ENCODE results near the gene YPEL2. TPM values are rescaled to one million over a fixed set of nuclear protein-coding genes. Genes with fewer than 3 reads are reported as not detected.
"Not testable (repeated sequence)": the region's sequence is repeated elsewhere in the genome, so short reads cannot be mapped to it uniquely, and the experiment has no call there.

The YPEL2 gene
- polyA plus RNA-seq, 3 donors: 21.5 to 63.1 (median 25.1) TPM

- Histone ChIP-seq H3K9me3 (replicated peaks in 1 of 2; ENCODE audit: control insufficient read depth in 1 of 2, insufficient read depth in 1 of 2, low read length in 2 of 2) (peaks cover 9 to 10% of the 10 kb centered on the region in 2 donors), H3K4me1 (ENCODE audit: control insufficient read depth in 1 of 2, insufficient read depth in 2 of 2, low read length in 2 of 2) (peaks cover 4 to 10% of the 10 kb centered on the region in 2 donors), H3K9ac (ENCODE audit: insufficient read depth, low read length, poor library complexity, severe bottlenecking) (no peak overlapping the region), H3K27me3 (ENCODE audit: control insufficient read depth in 2 of 2, insufficient read depth in 2 of 2, low read length in 2 of 2) (no peaks in the 10 kb centered on the region), H3K4me2 (replicated peaks; ENCODE audit: extremely low read depth, low read length, poor library complexity, severe bottlenecking) (no peak overlapping the region), H3K79me2 (ENCODE audit: insufficient read depth, low read length) (no peaks in the 10 kb centered on the region), H3K27ac (ENCODE audit: low read depth in 1 of 2, low read length in 2 of 2) (no peak overlapping the region), H3K4me3 (replicated peaks in 1 of 3; ENCODE audit: low read depth in 2 of 3, low read length in 3 of 3) (no peak overlapping the region), H4K20me1 (ENCODE audit: insufficient read depth, low read length) (no peaks in the 10 kb centered on the region), H2AFZ (ENCODE audit: insufficient read depth, low read depth, low read length, poor library complexity, severe bottlenecking) (no peak overlapping the region), H3K36me3 (replicated peaks in 1 of 2; ENCODE audit: control insufficient read depth in 1 of 2, insufficient read depth in 2 of 2, low read length in 2 of 2) (peaks cover 6 to 21% of the 10 kb centered on the region in 2 donors)
- Mint-ChIP-seq H3K27ac (peak overlapping the region in 1 of 7 donors; percentile 23), H3K4me1 (peaks cover 13% of the 10 kb centered on the region), H3K36me3 (peaks cover 23 to 39% of the 10 kb centered on the region in 2 donors), H3K27me3 (ENCODE audit: low read depth in 3 of 3) (peaks cover 0 to 2% (median 0%) of the 10 kb centered on the region in 3 donors), H3K4me3 (no peak overlapping the region), H3K9me3 (peaks cover 8 to 20% (median 12%) of the 10 kb centered on the region in 7 donors)
- intact Hi-C loops (cut with micrococcal nuclease): no loop called here
- no peak for DNase-seq
- WGBS (ENCODE audit: insufficient coverage): 100% methylated on average over 2 of the region's 3 CpGs
- no peak for TF ChIP-seq CTCF (IDR thresholded peaks at IDR 0.05)
Measured at GRCh38 chr17:59409336-59410048, 78.0 kb downstream of the YPEL2 start.

DNA sequence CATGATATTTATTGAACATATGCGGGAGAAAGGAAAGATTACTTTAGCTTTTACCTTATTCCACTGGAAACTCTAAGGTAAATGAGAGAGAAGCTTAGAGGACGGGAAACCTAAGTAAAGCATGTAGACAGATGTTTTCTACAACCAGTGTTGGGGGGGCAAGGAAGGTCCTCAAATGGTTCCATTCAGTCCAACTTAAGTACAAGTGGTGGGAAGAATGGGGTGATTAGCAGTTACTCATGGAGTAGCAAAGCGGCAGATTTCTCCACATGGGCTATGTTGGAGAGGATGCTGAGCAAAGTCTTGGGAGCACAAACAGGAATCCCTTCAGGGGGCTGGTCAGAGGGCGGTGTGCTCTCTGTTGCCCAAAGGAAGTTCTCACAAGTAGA lies 78.6 kb downstream of the YPEL2 start:
- H3K9ac ChIP-seq (ENCODE audit: insufficient read depth, low read length, poor library complexity, severe bottlenecking): no peak overlapping the region
- no peak overlapping the region for H3K4me3 Mint-ChIP-seq
- H4K20me1 ChIP-seq (ENCODE audit: insufficient read depth, low read length): no peaks in the 10 kb centered on the region
- DNase-seq: no peak
- H3K4me3 ChIP-seq (replicated peaks in 1 of 3; ENCODE audit: low read depth in 2 of 3, low read length in 3 of 3): no peak overlapping the region
- H3K4me1 Mint-ChIP-seq: peaks cover 16% of the 10 kb centered on the region
- H3K4me2 ChIP-seq (replicated peaks; ENCODE audit: extremely low read depth, low read length, poor library complexity, severe bottlenecking): no peak overlapping the region
- peaks cover 19 to 33% of the 10 kb centered on the region in 2 donors for H3K36me3 Mint-ChIP-seq
- H3K9me3 ChIP-seq (replicated peaks in 1 of 2; ENCODE audit: control insufficient read depth in 1 of 2, insufficient read depth in 1 of 2, low read length in 2 of 2): peaks cover 9 to 10% of the 10 kb centered on the region in 2 donors
- H3K36me3 ChIP-seq (replicated peaks in 1 of 2; ENCODE audit: control insufficient read depth in 1 of 2, insufficient read depth in 2 of 2, low read length in 2 of 2): peaks cover 4 to 17% of the 10 kb centered on the region in 2 donors
- 100% methylated on average over 2 of the region's 4 CpGs for WGBS (ENCODE audit: insufficient coverage)
- peaks cover 6 to 12% of the 10 kb centered on the region in 2 donors for H3K4me1 ChIP-seq (ENCODE audit: control insufficient read depth in 1 of 2, insufficient read depth in 2 of 2, low read length in 2 of 2)
- H3K9me3 Mint-ChIP-seq: peaks cover 8 to 20% (median 12%) of the 10 kb centered on the region in 7 donors
- H3K27ac ChIP-seq (ENCODE audit: low read depth in 1 of 2, low read length in 2 of 2): no peak overlapping the region
- peak overlapping the region in 1 of 7 donors; percentile 23 for H3K27ac Mint-ChIP-seq
- intact Hi-C loops (cut with micrococcal nuclease): no loop called here
- no peaks in the 10 kb centered on the region for H3K27me3 ChIP-seq (ENCODE audit: control insufficient read depth in 2 of 2, insufficient read depth in 2 of 2, low read length in 2 of 2)
- peaks cover 0 to 2% (median 0%) of the 10 kb centered on the region in 3 donors for H3K27me3 Mint-ChIP-seq (ENCODE audit: low read depth in 3 of 3)
- H3K79me2 ChIP-seq (ENCODE audit: insufficient read depth, low read length): no peaks in the 10 kb centered on the region
- no peak for TF ChIP-seq CTCF (IDR thresholded peaks at IDR 0.05)
- no peak overlapping the region for H2AFZ ChIP-seq (ENCODE audit: insufficient read depth, low read depth, low read length, poor library complexity, severe bottlenecking)

GRCh38 chr17:59412431-59412830 lies 81.0 kb downstream of the YPEL2 start:
- H3K79me2 ChIP-seq (ENCODE audit: insufficient read depth, low read length); H3K27me3 Mint-ChIP-seq (ENCODE audit: low read depth in 3 of 3); H4K20me1 ChIP-seq (ENCODE audit: insufficient read depth, low read length); H3K4me3 ChIP-seq (replicated peaks in 1 of 3; ENCODE audit: low read depth in 2 of 3, low read length in 3 of 3); intact Hi-C loops (cut with micrococcal nuclease); H3K9me3 ChIP-seq (replicated peaks in 1 of 2; ENCODE audit: control insufficient read depth in 1 of 2, insufficient read depth in 1 of 2, low read length in 2 of 2); H3K4me2 ChIP-seq (replicated peaks; ENCODE audit: extremely low read depth, low read length, poor library complexity, severe bottlenecking); H3K27me3 ChIP-seq (ENCODE audit: control insufficient read depth in 2 of 2, insufficient read depth in 2 of 2, low read length in 2 of 2); H3K36me3 ChIP-seq (replicated peaks in 1 of 2; ENCODE audit: control insufficient read depth in 1 of 2, insufficient read depth in 2 of 2, low read length in 2 of 2); H3K9ac ChIP-seq (ENCODE audit: insufficient read depth, low read length, poor library complexity, severe bottlenecking); H3K4me3 Mint-ChIP-seq; H3K27ac ChIP-seq (ENCODE audit: low read depth in 1 of 2, low read length in 2 of 2); H2AFZ ChIP-seq (ENCODE audit: insufficient read depth, low read depth, low read length, poor library complexity, severe bottlenecking); DNase-seq: not testable (repeated sequence)
- H3K9me3 Mint-ChIP-seq: peaks cover 8 to 20% (median 12%) of the 10 kb centered on the region in 7 donors
- H3K36me3 Mint-ChIP-seq: peaks cover 6 to 15% of the 10 kb centered on the region in 2 donors
- H3K4me1 ChIP-seq (ENCODE audit: control insufficient read depth in 1 of 2, insufficient read depth in 2 of 2, low read length in 2 of 2): peaks cover 17 to 23% of the 10 kb centered on the region in 2 donors
- peak overlapping the region in 1 of 7 donors; percentile 40 for H3K27ac Mint-ChIP-seq
- WGBS (ENCODE audit: insufficient coverage): 21% methylated on average over 2 of the region's 5 CpGs
- peaks cover 27% of the 10 kb centered on the region for H3K4me1 Mint-ChIP-seq

Measured in CD14-positive monocyte (primary cell).